MM.1S (cell line): ENCODE results near the gene SH3RF1.

ENCODE experiments used
- DNase-seq: peaks from one replicate; pipeline ENCODE4 v3.0.0-alpha.2; 2015
- H2AFZ ChIP-seq: fragments of 300-600 bp; sonication (generic); 2 replicates; pipeline ENCODE4 v1.6.0; 2016; ENCODE audit warnings: antibody characterized with exemption, low read length
- H3F3A ChIP-seq: fragments of 300-600 bp; sonication (generic); 2 replicates; pipeline ENCODE4 v1.6.1; 2016; ENCODE audit warnings: mild to moderate bottlenecking, antibody characterized with exemption, low read length, moderate library complexity, mixed read lengths; ENCODE audit not compliant: insufficient read depth
- H3K27ac ChIP-seq: fragments of 300-600 bp; sonication (generic); 2 replicates; pipeline ENCODE4 v1.5.1; 2016; ENCODE audit warnings: mild to moderate bottlenecking, low read length
- H3K27me3 ChIP-seq: fragments of 300-600 bp; sonication (generic); replicated peaks from 2 replicates; pipeline ENCODE4 v1.6.0; 2016; ENCODE audit warnings: low read length; ENCODE audit not compliant: insufficient read depth
- H3K36me3 ChIP-seq: fragments of 300-600 bp; sonication (generic); replicated peaks from 2 replicates; pipeline ENCODE4 v1.6.1; 2016; ENCODE audit warnings: mild to moderate bottlenecking, low read length, mixed read lengths; ENCODE audit not compliant: insufficient read depth
- H3K4me1 ChIP-seq: fragments of 300-600 bp; sonication (generic); 2 replicates; pipeline ENCODE4 v1.6.1; 2016; ENCODE audit warnings: low read length, mixed read lengths
- H3K4me2 ChIP-seq: fragments of 300-600 bp; sonication (generic); 2 replicates; pipeline ENCODE4 v1.6.0; 2016; ENCODE audit warnings: low read depth, low read length
- H3K4me3 ChIP-seq: fragments of 300-600 bp; sonication (generic); 2 replicates; pipeline ENCODE4 v1.5.1; 2016; ENCODE audit warnings: low read length, mixed read lengths
- H3K79me2 ChIP-seq: fragments of 300-600 bp; sonication (generic); 2 replicates; pipeline ENCODE4 v1.6.1; 2016; ENCODE audit warnings: mixed run types, low read length, mixed read lengths
- H3K9ac ChIP-seq: fragments of 300-600 bp; sonication (generic); 2 replicates; pipeline ENCODE4 v1.6.1; 2016; ENCODE audit warnings: low read length, mixed read lengths
- H3K9me2 ChIP-seq: fragments of 300-600 bp; sonication (generic); replicated peaks from 2 replicates; pipeline ENCODE4 v1.6.1; 2016; ENCODE audit warnings: mild to moderate bottlenecking, low read length, mixed read lengths; ENCODE audit not compliant: insufficient read depth
- H3K9me3 ChIP-seq: fragments of 300-600 bp; sonication (generic); replicated peaks from 2 replicates; pipeline ENCODE4 v1.6.1; 2016; ENCODE audit warnings: mild to moderate bottlenecking, low read length, mixed read lengths; ENCODE audit not compliant: insufficient read depth
- H4K20me1 ChIP-seq: fragments of 300-600 bp; sonication (generic); 2 replicates; pipeline ENCODE4 v1.6.1; 2016; ENCODE audit warnings: mild to moderate bottlenecking, low read length, moderate library complexity, mixed read lengths; ENCODE audit not compliant: insufficient read depth
- EZH2 ChIP-seq: fragments of 300-600 bp; sonication (generic); optimal IDR thresholded peaks from 2 replicates; pipeline ENCODE3; 2017; ENCODE audit warnings: low read depth, mild to moderate bottlenecking, antibody characterized with exemption, low read length, mixed read lengths
- EZH2phosphoT487 ChIP-seq: fragments of 300-600 bp; sonication (generic); IDR thresholded peaks from 2 replicates; pipeline ENCODE4 v1.6.1; 2018; ENCODE audit warnings: antibody characterized with exemption, low read length
- TF ChIP-seq, protein P1 (sequence below): fragments of 300-600 bp; sonication (generic); IDR thresholded peaks from 2 replicates; pipeline ENCODE4 v1.5.1; 2016; ENCODE audit warnings: antibody characterized with exemption, low read length, mixed read lengths

Gene SH3RF1

GRCh38 chr4:169142391-169142790 lies 128.4 kb downstream of the SH3RF1 start:
- DNase-seq: no peak
- TF ChIP-seq EZH2phosphoT487 (no peak), EZH2 (no peak)
- TF ChIP-seq, protein P1, sequence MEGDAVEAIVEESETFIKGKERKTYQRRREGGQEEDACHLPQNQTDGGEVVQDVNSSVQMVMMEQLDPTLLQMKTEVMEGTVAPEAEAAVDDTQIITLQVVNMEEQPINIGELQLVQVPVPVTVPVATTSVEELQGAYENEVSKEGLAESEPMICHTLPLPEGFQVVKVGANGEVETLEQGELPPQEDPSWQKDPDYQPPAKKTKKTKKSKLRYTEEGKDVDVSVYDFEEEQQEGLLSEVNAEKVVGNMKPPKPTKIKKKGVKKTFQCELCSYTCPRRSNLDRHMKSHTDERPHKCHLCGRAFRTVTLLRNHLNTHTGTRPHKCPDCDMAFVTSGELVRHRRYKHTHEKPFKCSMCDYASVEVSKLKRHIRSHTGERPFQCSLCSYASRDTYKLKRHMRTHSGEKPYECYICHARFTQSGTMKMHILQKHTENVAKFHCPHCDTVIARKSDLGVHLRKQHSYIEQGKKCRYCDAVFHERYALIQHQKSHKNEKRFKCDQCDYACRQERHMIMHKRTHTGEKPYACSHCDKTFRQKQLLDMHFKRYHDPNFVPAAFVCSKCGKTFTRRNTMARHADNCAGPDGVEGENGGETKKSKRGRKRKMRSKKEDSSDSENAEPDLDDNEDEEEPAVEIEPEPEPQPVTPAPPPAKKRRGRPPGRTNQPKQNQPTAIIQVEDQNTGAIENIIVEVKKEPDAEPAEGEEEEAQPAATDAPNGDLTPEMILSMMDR: no peak
- H3K9ac ChIP-seq: no peak overlapping the region
- H3F3A ChIP-seq: no peaks in the 10 kb centered on the region
- no peaks in the 10 kb centered on the region for H3K9me2 ChIP-seq
- no peak overlapping the region for H2AFZ ChIP-seq
- H3K4me3 ChIP-seq: no peak overlapping the region
- H3K79me2 ChIP-seq: no peaks in the 10 kb centered on the region
- no peaks in the 10 kb centered on the region for H3K9me3 ChIP-seq
- no peaks in the 10 kb centered on the region for H3K27me3 ChIP-seq
- no peak overlapping the region for H3K27ac ChIP-seq
- no peak overlapping the region for H3K4me2 ChIP-seq
- H4K20me1 ChIP-seq: no peaks in the 10 kb centered on the region
- H3K36me3 ChIP-seq: no peaks in the 10 kb centered on the region
- H3K4me1 ChIP-seq: no peaks in the 10 kb centered on the region

GRCh38 chr4:169139021-169139420 lies 131.7 kb downstream of the SH3RF1 start:
- no peaks in the 10 kb centered on the region for H3K9me2 ChIP-seq
- H3F3A ChIP-seq: no peaks in the 10 kb centered on the region
- TF ChIP-seq, protein P1: no peak
- TF ChIP-seq EZH2phosphoT487: no peak
- no peak for TF ChIP-seq EZH2
- H3K27ac ChIP-seq: no peak overlapping the region
- H3K9ac ChIP-seq: no peak overlapping the region
- no peaks in the 10 kb centered on the region for H3K36me3 ChIP-seq
- no peaks in the 10 kb centered on the region for H3K9me3 ChIP-seq
- no peak overlapping the region for H2AFZ ChIP-seq
- no peaks in the 10 kb centered on the region for H3K27me3 ChIP-seq
- H3K4me1 ChIP-seq: no peaks in the 10 kb centered on the region
- H3K4me2 ChIP-seq: no peak overlapping the region
- no peak for DNase-seq
- no peak overlapping the region for H3K4me3 ChIP-seq
- no peaks in the 10 kb centered on the region for H4K20me1 ChIP-seq
- H3K79me2 ChIP-seq: no peaks in the 10 kb centered on the region

DNA sequence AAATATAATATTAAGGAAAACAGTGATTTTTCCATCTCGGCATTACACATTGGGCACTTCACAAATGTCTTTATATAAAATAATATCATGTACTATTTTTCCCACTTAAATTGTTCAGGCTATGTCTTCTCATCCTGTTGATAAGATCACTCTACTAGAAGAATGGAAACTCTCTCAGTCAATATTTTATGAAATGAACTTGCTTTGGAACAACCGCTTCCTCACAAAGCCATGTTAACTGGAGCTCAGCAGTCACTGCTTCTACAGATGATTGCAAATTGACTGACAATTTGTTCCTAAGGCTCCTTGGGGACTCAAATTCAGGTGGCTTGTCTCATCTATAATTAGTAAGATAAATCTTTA lies 133.2 kb downstream of the SH3RF1 start:
- Histone ChIP-seq H3K4me2 (no peak overlapping the region), H3K4me1 (no peaks in the 10 kb centered on the region), H3K36me3 (no peaks in the 10 kb centered on the region), H3K4me3 (no peak overlapping the region), H3F3A (no peaks in the 10 kb centered on the region), H3K9me3 (no peaks in the 10 kb centered on the region), H2AFZ (no peak overlapping the region), H3K9me2 (no peaks in the 10 kb centered on the region), H3K79me2 (no peaks in the 10 kb centered on the region), H4K20me1 (no peaks in the 10 kb centered on the region), H3K27ac (no peak overlapping the region), H3K9ac (no peak overlapping the region), H3K27me3 (no peaks in the 10 kb centered on the region)
- DNase-seq: no peak
- TF ChIP-seq, protein P1: no peak
- TF ChIP-seq EZH2phosphoT487 (no peak), EZH2 (no peak)
